ENCODE data around the gene BSND.

BSND gene

GRCh38 chr1:55035904-55036303 lies 37.2 kb downstream of the BSND start:
- no peak for DNase-seq (ENCODE audit: low read depth)
- TF ChIP-seq CTCF (conservative IDR thresholded peaks at IDR 0.05; ENCODE audit: low read length): 0 out of 2 replicates have a peak, but pooled peaks have one; percentile 5
- H3K4me3 ChIP-seq (ENCODE audit: low read length): no peak overlapping the region

GRCh38 chr1:55037733-55038551 lies 39.2 kb downstream of the BSND start:
- no peak overlapping the region for H3K4me3 ChIP-seq (ENCODE audit: low read length)
- no peak for DNase-seq (ENCODE audit: low read depth)
- TF ChIP-seq CTCF (conservative IDR thresholded peaks at IDR 0.05; ENCODE audit: low read length): no peak

- no peak overlapping the region for H3K4me3 ChIP-seq (ENCODE audit: low read length)
- TF ChIP-seq CTCF (conservative IDR thresholded peaks at IDR 0.05; ENCODE audit: low read length): no peak
- no peak for DNase-seq (ENCODE audit: low read depth)
These were observed 39.8 kb downstream of the BSND start for GRCh38 chr1:55038552-55038838.

GRCh38 chr1:55038974-55039341 lies 40.2 kb downstream of the BSND start:
- no peak overlapping the region for H3K4me3 ChIP-seq (ENCODE audit: low read length)
- DNase-seq (ENCODE audit: low read depth): no peak
- TF ChIP-seq CTCF (conservative IDR thresholded peaks at IDR 0.05; ENCODE audit: low read length): no peak

GRCh38 chr1:55039342-55040082 lies 40.8 kb downstream of the BSND start, which contains the start of gene PCSK9:
TSS of gene PCSK9 (plus strand) at chr1:55039548. CDS start at chr1:55039838, 290 bp downstream.
- H3K4me3 ChIP-seq (ENCODE audit: low read length): no peak within 1 kb of the TSS; the same call in 1 of the 2 replicates
- TF ChIP-seq CTCF (conservative IDR thresholded peaks at IDR 0.05; ENCODE audit: low read length): no peak
- no peak for DNase-seq (ENCODE audit: low read depth)

GRCh38 chr1:55040083-55040932 lies 41.6 kb downstream of the BSND start:
- no peak for TF ChIP-seq CTCF (conservative IDR thresholded peaks at IDR 0.05; ENCODE audit: low read length)
- H3K4me3 ChIP-seq (ENCODE audit: low read length): no peak overlapping the region
- no peak for DNase-seq (ENCODE audit: low read depth)

Measured in AG10803 (cell line).